ENCODE data around the gene FTO.

The FTO gene

DNA sequence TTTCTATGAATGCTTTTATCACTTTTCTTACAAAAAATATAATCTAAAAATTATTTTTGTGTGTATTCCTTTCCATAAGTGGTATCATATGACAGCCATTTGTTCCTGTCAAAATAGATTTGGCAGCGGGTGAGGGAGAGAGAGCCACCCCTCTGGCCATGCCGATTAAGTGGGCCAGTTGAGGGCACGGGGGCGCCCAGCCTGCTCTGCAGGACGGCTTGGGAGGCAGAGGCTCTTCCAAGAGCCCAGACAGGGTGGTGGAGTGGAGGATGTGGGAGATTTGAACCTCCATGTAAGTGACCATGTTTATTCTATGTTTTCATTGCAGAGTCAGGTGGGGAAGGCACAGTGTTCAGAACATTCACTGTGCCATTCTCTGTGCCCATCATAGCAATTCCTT lies 493.8 kb downstream of the FTO start:
- no peak for DNase-seq

DNA sequence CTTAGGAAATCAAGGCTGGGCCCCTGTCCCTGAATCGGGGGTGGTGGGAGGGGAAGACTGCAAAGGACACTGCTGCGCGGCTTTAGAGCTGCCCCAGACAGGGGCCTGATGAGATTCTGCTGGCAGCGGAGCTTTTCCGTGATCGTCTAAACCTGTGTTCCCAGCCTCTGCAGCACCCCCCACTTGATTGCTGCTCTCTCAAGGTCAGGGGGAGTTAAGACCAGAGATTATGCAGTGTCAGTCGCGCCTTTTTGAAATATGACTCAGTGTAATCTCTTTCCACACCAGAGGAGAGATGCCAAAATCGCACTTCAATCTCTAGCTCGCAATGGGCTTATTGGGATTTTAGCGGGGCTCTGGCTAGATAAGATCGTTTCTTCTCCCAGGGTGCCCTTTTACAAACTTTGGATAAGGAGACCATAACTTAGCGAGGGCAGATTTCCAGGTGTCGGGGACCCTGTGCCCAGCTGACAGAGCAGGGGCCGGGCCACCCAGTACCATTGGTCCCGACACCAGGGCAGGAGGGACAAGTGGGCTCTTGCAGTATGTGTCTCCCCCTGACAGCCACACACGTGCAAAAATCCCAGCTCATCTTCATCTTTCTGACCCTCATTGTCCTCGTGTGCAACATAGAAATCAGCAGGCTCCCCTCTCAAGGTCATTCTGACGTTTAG lies 495.7 kb downstream of the FTO start:
- no peak for DNase-seq

DNA sequence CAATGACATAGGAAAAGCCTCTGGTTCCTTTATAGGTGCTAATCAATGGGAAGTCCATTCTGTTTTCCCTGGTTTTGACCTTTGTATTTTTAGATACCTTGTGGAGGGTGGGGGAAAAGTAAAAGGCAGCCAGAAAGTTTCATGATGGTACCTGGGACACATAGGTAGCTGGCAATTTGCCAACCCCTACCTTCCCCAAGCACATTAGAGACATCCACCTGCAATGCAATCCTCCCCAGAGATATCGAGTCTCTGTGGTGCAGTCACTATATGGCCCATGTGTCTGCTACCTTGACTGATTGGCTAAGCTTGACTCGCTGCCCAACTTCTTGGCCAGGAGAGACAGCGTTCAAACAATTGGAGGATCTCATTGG lies 496.2 kb downstream of the FTO start:
- DNase-seq = no peak

DNA sequence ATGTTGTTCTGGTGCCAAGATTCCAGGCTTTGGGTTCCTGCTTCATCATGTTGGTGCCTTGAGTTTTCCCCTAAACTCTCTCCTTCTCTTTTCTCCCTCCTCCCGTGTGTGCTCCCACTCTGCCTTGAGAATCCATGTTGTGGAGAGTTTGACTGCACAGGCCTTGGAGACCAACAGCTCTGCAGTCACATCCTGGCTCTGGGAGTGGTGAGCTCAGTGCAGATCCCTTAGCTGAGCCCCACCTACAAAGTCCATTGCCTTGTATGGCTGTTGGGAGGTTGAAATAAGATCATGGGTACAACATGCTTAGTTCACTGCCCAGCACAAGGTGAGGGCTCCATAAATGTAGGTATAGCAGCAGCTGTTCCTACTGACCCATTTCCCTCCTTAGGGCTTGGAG lies 496.8 kb downstream of the FTO start:
- DNase-seq = no peak

DNA sequence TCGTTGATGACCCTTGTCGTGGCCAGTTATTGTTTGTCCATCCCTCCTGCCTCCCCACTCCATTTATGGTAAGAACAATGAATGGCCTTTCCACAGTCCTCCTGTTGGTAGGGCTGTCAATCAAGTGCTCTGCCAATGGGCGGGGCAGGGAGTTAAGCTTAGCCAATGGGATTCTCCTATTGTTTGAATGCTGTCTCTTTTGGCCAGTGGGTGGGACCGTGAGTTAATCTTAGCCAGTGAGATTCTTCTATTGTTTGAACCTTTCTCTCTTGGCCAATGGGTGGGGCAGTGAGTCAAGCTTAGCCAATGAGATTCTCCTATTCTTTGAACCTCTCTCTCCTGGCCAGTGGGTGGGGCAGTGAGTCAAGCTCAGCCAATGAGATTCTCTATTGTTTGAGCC lies 497.2 kb downstream of the FTO start:
- DNase-seq = no peak

All from NCI-H187 treated with DMSO at 0.1 percent for 48 hours (cell line).